A673 (cell line): ENCODE data around the gene COMMD4. TPM values are rescaled to one million over a fixed set of nuclear protein-coding genes. Genes with fewer than 3 reads are reported as not detected.

Experiments
- BruUV-seq: library from RNA; stranded (reverse); fragments of 400-500 nt; replicated peaks from 2 replicates; lab custom pipeline; 2021; lab: Mats Ljungman, UMichigan
- CTCF ChIA-PET: fragments of 300-600 bp; sonication (Branson Sonifier 250); formaldehyde crosslinking; loops from one replicate; lab custom pipeline; 2022; ENCODE audit warnings: antibody characterized with exemption; lab: Charles Lee
- POLR2A ChIA-PET: fragments of 300-600 bp; sonication (Branson Sonifier 250); formaldehyde crosslinking; loops from one replicate; lab custom pipeline; 2022; ENCODE audit warnings: antibody characterized with exemption; ENCODE audit not compliant: low non-redundant PET; lab: Charles Lee
- DNase-seq: peaks from one replicate; pipeline ENCODE4 v3.0.0-alpha.2; 2015; ENCODE audit warnings: low spot score
- H3K27ac ChIP-seq: fragments of 200-600 bp; sonication (generic); 2 replicates; pipeline ENCODE4 v1.5.1; 2016; ENCODE audit warnings: mixed run types, low read depth, mild to moderate bottlenecking, mixed read lengths, antibody characterized with exemption, low read length; ENCODE audit not compliant: poor library complexity, severe bottlenecking
- H3K27me3 ChIP-seq: fragments of 200-600 bp; sonication (generic); replicated peaks from 2 replicates; pipeline ENCODE4 v1.6.1; 2017; ENCODE audit warnings: mixed run types, low read depth, mild to moderate bottlenecking, mixed read lengths, antibody characterized with exemption, low read length; ENCODE audit not compliant: insufficient read depth, poor library complexity
- H3K36me3 ChIP-seq: fragments of 200-600 bp; sonication (generic); 2 replicates; pipeline ENCODE4 v1.6.1; 2016; ENCODE audit warnings: mixed run types, mild to moderate bottlenecking, mixed read lengths, antibody characterized with exemption, low read length; ENCODE audit not compliant: insufficient read depth, poor library complexity, severe bottlenecking
- H3K4me1 ChIP-seq: fragments of 200-600 bp; sonication (generic); 2 replicates; pipeline ENCODE4 v1.6.1; 2017; ENCODE audit warnings: mixed run types, mild to moderate bottlenecking, mixed read lengths, antibody characterized with exemption, low read length; ENCODE audit not compliant: insufficient read depth, poor library complexity, severe bottlenecking
- H3K4me3 ChIP-seq: fragments of 200-600 bp; sonication (generic); 2 replicates; pipeline ENCODE4 v1.5.1; 2016; ENCODE audit warnings: low read depth, mixed run types, mild to moderate bottlenecking, mixed read lengths, low read length; ENCODE audit not compliant: poor library complexity, severe bottlenecking
- H3K9me3 ChIP-seq: fragments of 200-600 bp; sonication (generic); 2 replicates; pipeline ENCODE4 v1.6.1; 2016; ENCODE audit warnings: mixed run types, low read depth, mild to moderate bottlenecking, mixed read lengths, antibody characterized with exemption, low read length; ENCODE audit not compliant: poor library complexity, severe bottlenecking
- EZH2 ChIP-seq: fragments of 200-600 bp; sonication (generic); IDR thresholded peaks from 2 replicates; pipeline ENCODE4 v1.6.1; 2017; ENCODE audit warnings: borderline replicate concordance, low read depth, mild to moderate bottlenecking, mixed read lengths, antibody characterized with exemption, low read length; ENCODE audit not compliant: poor library complexity, severe bottlenecking
- intact Hi-C: fragments of 100-400 bp; cut with micrococcal nuclease; formaldehyde crosslinking; loops from one replicate; pipeline ENCODE4 v1.10.0; 2022; ENCODE audit not compliant: unreplicated experiment
- total RNA-seq: library from RNA; stranded (reverse); gene quantifications from 2 replicates; pipeline ENCODE4 v1.2.3, GENCODE V29; 2021
- TF ChIP-seq, protein P1 (sequence below): fragments of 300-800, 200-600 bp; sonication (generic); conservative IDR thresholded peaks from 2 replicates; pipeline ENCODE4 v1.5.1; 2017; ENCODE audit warnings: low read depth, mild to moderate bottlenecking, antibody characterized with exemption, low read length, moderate library complexity, mixed read lengths

COMMD4 gene
- total RNA-seq, 1 experiment from 2014 or later, result 109 TPM

DNA sequence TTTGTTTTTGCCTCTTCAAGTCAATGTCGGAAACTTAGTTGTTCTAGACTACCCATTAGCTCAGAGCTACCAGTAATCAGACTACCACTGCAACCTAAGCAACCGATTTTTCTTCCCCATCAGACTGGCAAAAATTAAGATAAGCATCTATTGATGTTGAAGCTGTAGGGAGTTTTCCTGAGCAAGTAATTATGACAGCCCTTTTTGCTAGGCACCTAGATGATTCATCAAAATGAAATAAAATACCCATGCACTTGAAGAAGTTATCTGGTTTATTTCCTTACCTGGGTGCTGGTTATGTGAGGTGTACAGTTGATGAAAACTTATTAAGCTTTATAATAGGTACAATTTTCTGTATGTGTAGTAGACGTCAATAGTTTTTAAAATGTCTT, 554 bp upstream of the COMMD4 start:
- peaks cover 12% of the 10 kb centered on the region for H3K4me1 ChIP-seq
- no peak for DNase-seq
- intact Hi-C loops, result no loop called here
- CTCF ChIA-PET, result no interaction called here
- peak overlapping the region; percentile 76 for H3K27ac ChIP-seq
- BruUV-seq, result TSS peak; percentile 95
- no peaks in the 10 kb centered on the region for H3K9me3 ChIP-seq
- TF ChIP-seq, protein P1, sequence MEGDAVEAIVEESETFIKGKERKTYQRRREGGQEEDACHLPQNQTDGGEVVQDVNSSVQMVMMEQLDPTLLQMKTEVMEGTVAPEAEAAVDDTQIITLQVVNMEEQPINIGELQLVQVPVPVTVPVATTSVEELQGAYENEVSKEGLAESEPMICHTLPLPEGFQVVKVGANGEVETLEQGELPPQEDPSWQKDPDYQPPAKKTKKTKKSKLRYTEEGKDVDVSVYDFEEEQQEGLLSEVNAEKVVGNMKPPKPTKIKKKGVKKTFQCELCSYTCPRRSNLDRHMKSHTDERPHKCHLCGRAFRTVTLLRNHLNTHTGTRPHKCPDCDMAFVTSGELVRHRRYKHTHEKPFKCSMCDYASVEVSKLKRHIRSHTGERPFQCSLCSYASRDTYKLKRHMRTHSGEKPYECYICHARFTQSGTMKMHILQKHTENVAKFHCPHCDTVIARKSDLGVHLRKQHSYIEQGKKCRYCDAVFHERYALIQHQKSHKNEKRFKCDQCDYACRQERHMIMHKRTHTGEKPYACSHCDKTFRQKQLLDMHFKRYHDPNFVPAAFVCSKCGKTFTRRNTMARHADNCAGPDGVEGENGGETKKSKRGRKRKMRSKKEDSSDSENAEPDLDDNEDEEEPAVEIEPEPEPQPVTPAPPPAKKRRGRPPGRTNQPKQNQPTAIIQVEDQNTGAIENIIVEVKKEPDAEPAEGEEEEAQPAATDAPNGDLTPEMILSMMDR, result no peak
- H3K27me3 ChIP-seq, result no peaks in the 10 kb centered on the region
- no peaks in the 10 kb centered on the region for H3K36me3 ChIP-seq
- POLR2A ChIA-PET, result no interaction called here
- peak overlapping the region; percentile 75 for H3K4me3 ChIP-seq

DNA sequence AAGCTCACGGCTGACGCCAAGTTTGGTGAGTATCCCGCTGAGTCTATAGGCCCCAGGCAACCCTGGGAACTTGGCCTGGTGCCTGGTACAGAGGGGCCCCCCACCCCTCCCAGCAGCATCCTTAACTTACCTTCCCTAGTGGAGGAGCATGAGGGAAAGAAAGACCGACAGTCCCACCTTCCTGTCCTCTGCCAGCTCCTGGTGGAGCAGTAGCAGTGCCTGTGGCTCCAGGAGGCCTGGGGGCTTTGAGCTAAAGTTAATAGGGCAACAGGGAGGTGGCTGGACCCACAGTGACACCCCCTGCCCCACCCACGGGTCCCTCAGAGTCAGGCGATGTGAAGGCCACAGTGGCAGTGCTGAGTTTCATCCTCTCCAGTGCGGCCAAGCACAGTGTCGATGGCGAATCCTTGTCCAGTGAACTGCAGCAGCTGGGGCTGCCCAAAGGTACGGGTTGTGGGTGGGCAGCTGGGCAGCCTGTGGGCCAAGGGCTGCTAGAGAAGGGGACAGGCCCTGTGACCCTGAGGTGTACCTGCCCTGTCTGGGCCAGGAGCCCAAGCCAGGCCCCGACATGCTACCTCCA, 2.9 kb downstream of the COMMD4 start:
- ChIA-PET POLR2A (no interaction called here), CTCF (no interaction called here)
- no peaks in the 10 kb centered on the region for H3K36me3 ChIP-seq
- H3K27ac ChIP-seq, result no peak overlapping the region
- H3K27me3 ChIP-seq, result no peaks in the 10 kb centered on the region
- DNase-seq, result no peak
- no peaks in the 10 kb centered on the region for H3K9me3 ChIP-seq
- peaks cover 12% of the 10 kb centered on the region for H3K4me1 ChIP-seq
- BruUV-seq, result no TSS peak
- TF ChIP-seq, protein P1, result no peak
- no peak for TF ChIP-seq EZH2
- H3K4me3 ChIP-seq, result no peak overlapping the region
- intact Hi-C loops, result no loop called here

DNA sequence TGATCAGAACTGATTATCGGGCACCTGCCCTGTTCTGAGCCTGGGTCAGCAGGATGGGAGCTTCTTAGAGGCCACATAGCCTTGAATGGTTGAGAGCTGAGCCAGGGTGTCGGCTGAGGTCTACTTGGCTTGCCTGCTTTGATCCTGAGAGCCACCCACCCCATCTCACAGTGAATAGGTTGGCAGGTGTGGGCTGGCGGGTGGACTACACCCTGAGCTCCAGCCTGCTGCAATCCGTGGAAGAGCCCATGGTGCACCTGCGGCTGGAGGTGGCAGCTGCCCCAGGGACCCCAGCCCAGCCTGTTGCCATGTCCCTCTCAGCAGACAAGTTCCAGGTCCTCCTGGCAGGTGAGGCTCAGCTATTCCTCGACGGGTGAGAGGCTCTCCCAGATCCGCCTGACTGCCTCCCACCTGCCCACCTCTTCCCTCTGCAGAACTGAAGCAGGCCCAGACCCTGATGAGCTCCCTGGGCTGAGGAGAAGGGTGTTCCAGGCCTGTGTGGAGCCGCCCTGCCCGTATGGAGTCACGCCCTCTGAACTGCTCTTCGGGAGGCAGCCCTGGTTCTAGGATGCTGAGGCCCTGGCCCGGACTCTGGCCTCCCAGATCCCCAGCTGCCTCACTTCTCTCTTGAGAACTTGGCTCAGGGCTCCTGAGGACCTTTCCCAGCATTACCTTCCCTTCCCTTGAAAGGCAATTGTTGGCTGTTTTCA, 3.8 kb downstream of the COMMD4 start:
- Histone ChIP-seq H3K27me3 (no peaks in the 10 kb centered on the region), H3K4me1 (peaks cover 12% of the 10 kb centered on the region), H3K4me3 (no peak overlapping the region), H3K9me3 (no peaks in the 10 kb centered on the region), H3K27ac (no peak overlapping the region), H3K36me3 (no peaks in the 10 kb centered on the region)
- BruUV-seq, result TSS peak; percentile 17
- CTCF ChIA-PET, result no interaction called here
- TF ChIP-seq, protein P1, result no peak
- TF ChIP-seq EZH2, result no peak
- no peak for DNase-seq
- intact Hi-C loops, result no loop called here
- POLR2A ChIA-PET, result no interaction called here
